Tibial nerve (tissue), 4 donors: Measurements from ENCODE around the gene TCP11. TPM values are rescaled to one million over a fixed set of nuclear protein-coding genes. Genes with fewer than 3 reads are reported as not detected.

ENCODE experiments used
- DNase-seq, 2 donors: peaks; one replicate each; pipeline ENCODE4 v3.0.0-alpha.2; 2019; ENCODE audit warnings: low spot score in 2 of 2
- H3K27ac ChIP-seq, 4 donors: fragments of 200-600 bp; sonication (generic) in 3 of 4; one replicate each; pipeline ENCODE4 v1.5.1; 2017 to 2019; ENCODE audit warnings: mild to moderate bottlenecking in 1 of 4
- H3K27me3 ChIP-seq, 2 donors: fragments of 200-600 bp; sonication (generic) in 1 of 2; one replicate each; pipeline versions ENCODE4 v1.5.1 to v1.6.0; 2017 to 2019
- H3K36me3 ChIP-seq, 3 donors: fragments of 200-600 bp; sonication (generic); one replicate each; pipeline ENCODE4 v1.5.1; 2018 to 2019
- H3K4me1 ChIP-seq, 4 donors: fragments of 200-600 bp; sonication (generic) in 3 of 4; one replicate each; pipeline ENCODE4 v1.5.1; 2017 to 2019
- H3K4me3 ChIP-seq, 4 donors: fragments of 200-600 bp; sonication (generic) in 3 of 4; one replicate each; pipeline ENCODE4 v1.5.1; 2017 to 2019; ENCODE audit warnings: mild to moderate bottlenecking in 1 of 4, moderate library complexity in 1 of 4
- H3K9me3 ChIP-seq, 4 donors: fragments of 200-600 bp; sonication (generic) in 3 of 4; one replicate each; pipeline ENCODE4 v1.5.1; 2017 to 2019
- CTCF ChIP-seq, 5 experiments: fragments of 200-600 bp in 3 of 5; fragments of 450-650 bp in 2 of 5; sonication (generic) in 3 of 5; IDR thresholded peaks; one replicate each; pipeline ENCODE4 v1.5.1; 2016 to 2019; ENCODE audit warnings: antibody characterized with exemption in 5 of 5, mild to moderate bottlenecking in 3 of 5, moderate library complexity in 2 of 5
- EP300 ChIP-seq, 2 donors: sonication (generic); formaldehyde crosslinking; IDR thresholded peaks; one replicate each; pipeline ENCODE4 v1.6.1; 2017; ENCODE audit warnings: antibody characterized with exemption in 2 of 2, mild to moderate bottlenecking in 1 of 2
- POLR2A ChIP-seq, 2 donors: fragments of 450-650 bp; IDR thresholded peaks; one replicate each; pipeline ENCODE4 v1.6.1; 2017; ENCODE audit warnings: antibody characterized with exemption in 2 of 2, mild to moderate bottlenecking in 2 of 2, moderate library complexity in 2 of 2
- WGBS, 2 donors: methylation state at CpG; one replicate each; pipeline ENCODE4 v1.1.5; 2018; 5-methylcytosine and 5-hydroxymethylcytosine counted together
- total RNA-seq, 4 donors: library from RNA; depleted of rRNA; stranded (reverse); fragments of >200 nt; gene quantifications; one replicate each; pipeline ENCODE4 v1.1.0, GENCODE V29; 2016

Gene TCP11
- total RNA-seq, 4 donors from 2014 or later, result 0.84 TPM; not detected in 3

DNA sequence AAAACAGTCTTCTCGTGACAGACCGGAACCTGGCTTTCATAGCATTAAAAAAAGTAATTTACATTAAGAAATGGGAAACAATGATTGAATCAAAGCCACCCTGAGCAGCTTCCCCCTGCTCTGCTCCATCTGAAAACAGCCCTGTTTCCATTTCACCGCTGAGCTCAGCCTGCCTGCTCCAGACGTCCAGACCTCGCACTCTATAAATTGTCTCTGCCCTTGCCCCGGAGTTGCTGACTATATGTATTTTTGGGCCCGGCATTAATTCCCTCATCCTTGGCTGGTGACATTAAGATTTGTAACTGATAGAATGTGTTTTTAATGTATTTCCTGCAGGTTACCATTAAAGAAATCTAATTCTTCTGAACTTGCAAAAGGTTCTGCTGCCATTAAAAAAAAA, 22.7 kb upstream of the TCP11 start:
- no peaks in the 10 kb centered on the region for H3K36me3 ChIP-seq
- H3K9me3 ChIP-seq, result no peaks in the 10 kb centered on the region
- no peak for DNase-seq
- no peaks in the 10 kb centered on the region for H3K27me3 ChIP-seq
- no peak overlapping the region for H3K4me3 ChIP-seq
- H3K4me1 ChIP-seq, result peaks cover 0 to 22% (median 12%) of the 10 kb centered on the region in 4 donors
- 86 to 89% methylated on average over 7 of the region's 7 CpGs for WGBS, 2 donors
- no peak for TF ChIP-seq CTCF (IDR thresholded peaks at IDR 0.05)
- TF ChIP-seq POLR2A (IDR thresholded peaks at IDR 0.05), result no peak
- TF ChIP-seq EP300 (IDR thresholded peaks at IDR 0.05), result no peak
- H3K27ac ChIP-seq, result no peak overlapping the region

DNA sequence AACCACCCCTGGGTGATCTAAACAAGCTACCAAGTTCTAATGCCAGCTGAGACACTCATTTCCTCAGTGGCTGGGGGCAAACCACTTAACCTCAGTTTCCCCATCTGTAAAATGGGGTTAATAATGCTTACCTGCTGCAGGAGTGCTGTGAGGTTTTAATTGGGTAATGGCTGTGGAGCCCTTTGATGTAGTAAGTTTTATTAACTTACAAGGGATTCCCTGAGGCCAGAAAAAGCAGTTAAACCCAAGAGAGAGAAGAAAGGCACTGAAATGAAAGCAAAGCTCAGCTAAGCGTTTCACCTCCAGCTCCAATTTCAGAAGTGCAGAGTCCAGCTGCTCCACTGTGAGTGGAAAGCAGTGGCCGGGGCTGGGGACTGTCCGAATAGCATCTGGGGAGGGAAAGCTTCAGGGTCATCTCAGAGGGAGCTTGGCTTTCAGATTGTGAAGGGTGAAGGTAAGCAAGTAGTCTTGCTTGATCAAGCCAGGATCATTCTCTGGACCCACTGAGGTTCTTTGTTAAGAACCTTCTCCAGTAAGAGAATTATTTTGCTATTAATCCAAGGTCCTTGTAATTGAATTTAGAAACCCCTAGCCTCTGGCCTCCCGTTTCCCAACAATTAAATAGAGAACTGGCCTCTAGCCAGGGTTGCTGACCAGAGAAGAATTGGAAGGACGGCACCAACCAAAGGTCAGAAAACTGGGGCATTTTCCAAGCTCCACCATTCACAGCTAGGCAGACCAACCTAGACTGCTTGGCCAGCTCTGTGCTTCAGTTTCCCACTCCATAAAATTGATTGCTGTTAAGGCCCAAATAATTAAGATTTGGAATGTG, 20.9 kb upstream of the TCP11 start:
- DNase-seq, result peak in 1 of 2 donors; percentile 37
- Histone ChIP-seq H3K9me3 (no peaks in the 10 kb centered on the region), H3K36me3 (no peaks in the 10 kb centered on the region), H3K27me3 (no peaks in the 10 kb centered on the region), H3K27ac (no peak overlapping the region), H3K4me3 (no peak overlapping the region), H3K4me1 (peaks cover 0 to 22% (median 12%) of the 10 kb centered on the region in 4 donors)
- TF ChIP-seq CTCF (IDR thresholded peaks at IDR 0.05), result no peak
- TF ChIP-seq EP300 (IDR thresholded peaks at IDR 0.05), result no peak
- TF ChIP-seq POLR2A (IDR thresholded peaks at IDR 0.05), result no peak
- WGBS, 2 donors, result 35 to 40% methylated on average over 5 of the region's 5 CpGs

- H3K27me3 ChIP-seq, result no peaks in the 10 kb centered on the region
- DNase-seq, result no peak
- H3K9me3 ChIP-seq, result no peaks in the 10 kb centered on the region
- H3K4me3 ChIP-seq, result no peak overlapping the region
- no peaks in the 10 kb centered on the region for H3K36me3 ChIP-seq
- TF ChIP-seq POLR2A (IDR thresholded peaks at IDR 0.05) (no peak), EP300 (IDR thresholded peaks at IDR 0.05) (no peak), CTCF (IDR thresholded peaks at IDR 0.05) (no peak)
- no peak overlapping the region for H3K27ac ChIP-seq
- H3K4me1 ChIP-seq, result peaks cover 0 to 22% (median 12%) of the 10 kb centered on the region in 4 donors
Measured at GRCh38 chr6:35161266-35161665, 20.1 kb upstream of the TCP11 start.

GRCh38 chr6:35160642-35161041, 19.5 kb upstream of the TCP11 start:
- H3K4me3 ChIP-seq, result no peak overlapping the region

More at GRCh38 chr6:35160642-35161041, 19.5 kb upstream of the TCP11 start:
- no peak for TF ChIP-seq POLR2A (IDR thresholded peaks at IDR 0.05)
- TF ChIP-seq EP300 (IDR thresholded peaks at IDR 0.05), result no peak
- no peak for TF ChIP-seq CTCF (IDR thresholded peaks at IDR 0.05)
- DNase-seq, result no peak
- Histone ChIP-seq H3K36me3 (no peaks in the 10 kb centered on the region), H3K27me3 (no peaks in the 10 kb centered on the region), H3K9me3 (no peaks in the 10 kb centered on the region), H3K27ac (no peak overlapping the region), H3K4me1 (peaks cover 0 to 22% (median 12%) of the 10 kb centered on the region in 4 donors)
- WGBS, 2 donors, result 62 to 88% methylated on average over 5 of the region's 5 CpGs
